GM23248 (cell line): ENCODE data around the gene CRYBB3. TPM values are rescaled to one million over a fixed set of nuclear protein-coding genes. Genes with fewer than 3 reads are reported as not detected.

ENCODE experiments used
- DNase-seq: peaks from one replicate; pipeline ENCODE4 v3.0.0-alpha.2; 2015
- H2AFZ ChIP-seq: fragments of 200-600 bp; sonication (generic); 2 replicates; pipeline ENCODE4 v1.6.1; 2016; ENCODE audit warnings: antibody characterized with exemption
- H3F3A ChIP-seq: fragments of 200-600 bp; sonication (generic); 2 replicates; pipeline ENCODE4 v1.6.1; 2016; ENCODE audit warnings: mild to moderate bottlenecking, antibody characterized with exemption, mixed run types; ENCODE audit not compliant: insufficient read depth
- H3K27ac ChIP-seq: fragments of 200-600 bp; sonication (generic); 2 replicates; pipeline ENCODE4 v1.5.1; 2016; ENCODE audit warnings: mild to moderate bottlenecking
- H3K27me3 ChIP-seq: fragments of 200-600 bp; sonication (generic); replicated peaks from 2 replicates; pipeline ENCODE4 v1.6.1; 2016; ENCODE audit warnings: mild to moderate bottlenecking; ENCODE audit not compliant: insufficient read depth
- H3K36me3 ChIP-seq: fragments of 200-600 bp; sonication (generic); 2 replicates; pipeline ENCODE4 v1.6.1; 2016; ENCODE audit warnings: low read depth, mild to moderate bottlenecking
- H3K4me1 ChIP-seq: fragments of 200-600 bp; sonication (generic); 2 replicates; pipeline ENCODE4 v1.6.1; 2016; ENCODE audit warnings: mild to moderate bottlenecking; ENCODE audit not compliant: insufficient read depth
- H3K4me2 ChIP-seq: fragments of 200-600 bp; sonication (generic); one replicate; pipeline ENCODE4 v1.6.1; 2016; ENCODE audit warnings: mild to moderate bottlenecking; ENCODE audit not compliant: unreplicated experiment
- H3K4me3 ChIP-seq: fragments of 200-600 bp; sonication (generic); 2 replicates; pipeline ENCODE4 v1.5.1; 2016; ENCODE audit warnings: mild to moderate bottlenecking
- H3K79me2 ChIP-seq: fragments of 200-600 bp; sonication (generic); 2 replicates; pipeline ENCODE4 v1.6.1; 2016; ENCODE audit warnings: mild to moderate bottlenecking; ENCODE audit not compliant: insufficient read depth
- H3K9ac ChIP-seq: fragments of 200-600 bp; sonication (generic); 2 replicates; pipeline ENCODE4 v1.6.1; 2016; ENCODE audit warnings: mild to moderate bottlenecking
- H3K9me2 ChIP-seq: fragments of 200-600 bp; sonication (generic); 2 replicates; pipeline ENCODE4 v1.6.1; 2016; ENCODE audit warnings: mixed run types, mild to moderate bottlenecking, moderate library complexity; ENCODE audit not compliant: insufficient read depth
- H3K9me3 ChIP-seq: fragments of 200-600 bp; sonication (generic); one replicate; pipeline ENCODE4 v1.6.1; 2017; ENCODE audit warnings: low read depth
- H4K20me1 ChIP-seq: fragments of 200-600 bp; sonication (generic); 2 replicates; pipeline ENCODE4 v1.6.0; 2016; ENCODE audit not compliant: insufficient read depth
- EZH2 ChIP-seq: fragments of 200-600 bp; sonication (generic); IDR thresholded peaks from 2 replicates; pipeline ENCODE4 v1.6.1; 2018; ENCODE audit warnings: antibody characterized with exemption, mild to moderate bottlenecking; ENCODE audit not compliant: insufficient read depth, poor library complexity, severe bottlenecking
- EZH2phosphoT487 ChIP-seq: fragments of 200-600 bp; sonication (generic); IDR thresholded peaks from 2 replicates; pipeline ENCODE4 v1.6.1; 2018; ENCODE audit warnings: antibody characterized with exemption, moderate library complexity, mild to moderate bottlenecking, low read depth; ENCODE audit not compliant: insufficient read depth
- WGBS, 2 experiments: methylation state at CpG; one replicate each; pipeline ENCODE4 v1.1.6; 2015 to 2017; ENCODE audit warnings: low lambda C conversion rate in 2 of 2, low coverage in 1 of 2; ENCODE audit errors: missing lambda C conversion rate in 2 of 2; 5-methylcytosine and 5-hydroxymethylcytosine counted together
- in situ Hi-C: fragments of 300-500 bp; cut with MboI; formaldehyde crosslinking; loops from 2 replicates; pipeline ENCODE4 v1.15.0; 2020
- polyA plus RNA-seq: library from polyadenylated mRNA; unstranded; fragments of >200 nt; fragmentation: Nextera tagmentation; extraction: Ambion mirVana; gene quantifications from 2 replicates; pipeline ENCODE4 v1.2.1, GENCODE V29; 2016
- total RNA-seq: library from RNA; depleted of rRNA; stranded (reverse); fragments of >200 nt; shearing (Covaris generic); gene quantifications from 2 replicates; pipeline ENCODE4 v1.2.3, GENCODE V29; 2014

The CRYBB3 gene
- total and polyA plus RNA-seq, 2 experiments from 2014 or later = not detected

DNA sequence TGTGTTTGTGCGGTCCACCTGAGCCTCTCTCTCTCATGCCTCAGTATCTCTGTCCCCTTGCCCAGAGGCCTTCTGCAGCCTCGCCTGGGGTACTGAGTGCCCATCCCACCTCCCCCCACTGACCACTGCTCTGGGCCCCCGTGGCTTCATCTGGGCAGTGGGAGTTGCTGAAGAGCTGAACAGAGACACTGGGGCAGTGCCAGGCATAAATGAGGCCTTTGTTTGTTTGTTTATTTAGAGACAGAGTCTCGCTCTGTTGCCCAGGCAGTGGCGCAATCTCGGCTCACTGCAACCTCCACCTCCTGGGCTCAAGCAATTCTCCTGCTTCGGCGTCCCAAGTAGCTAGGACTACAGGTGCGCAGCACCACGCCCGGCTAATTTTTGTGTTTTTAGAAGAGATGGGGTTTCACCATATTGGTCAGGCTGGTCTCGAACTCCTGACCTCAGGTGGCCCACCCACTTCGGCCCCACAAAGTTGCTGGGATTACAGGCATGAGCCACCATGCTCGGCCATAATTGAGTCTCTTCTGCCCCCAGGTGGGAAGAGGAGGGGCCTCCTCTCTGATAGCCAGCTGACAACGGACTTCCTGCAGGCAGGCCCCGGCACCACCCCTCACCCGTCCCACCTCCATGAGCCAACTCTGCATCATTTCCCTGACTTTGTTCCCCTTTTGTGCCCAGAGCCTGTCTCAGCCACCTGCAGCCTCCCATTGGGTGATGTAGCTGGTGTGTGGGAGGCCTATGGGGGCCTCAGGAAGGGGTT, 9.3 kb downstream of the CRYBB3 start:
- no peak for DNase-seq
- H3K4me1 ChIP-seq = no peaks in the 10 kb centered on the region
- H3K79me2 ChIP-seq = no peaks in the 10 kb centered on the region
- H2AFZ ChIP-seq = no peak overlapping the region
- no peak overlapping the region for H3K4me2 ChIP-seq
- H4K20me1 ChIP-seq = no peaks in the 10 kb centered on the region
- no peaks in the 10 kb centered on the region for H3K36me3 ChIP-seq
- no peak overlapping the region for H3K9ac ChIP-seq
- H3K27ac ChIP-seq = no peak overlapping the region
- in situ Hi-C loops = loop anchor here (25.0 kb wide), 1 partner anchor 1128 kb away; no protein-coding TSS in a partner anchor
- TF ChIP-seq EZH2phosphoT487 (no peak), EZH2 (no peak)
- no peak overlapping the region for H3K4me3 ChIP-seq
- WGBS, 2 experiments = 54 to 56% methylated on average over 16 to 17 of the region's 17 CpGs
- H3F3A ChIP-seq = no peaks in the 10 kb centered on the region
- H3K27me3 ChIP-seq = no peaks in the 10 kb centered on the region
- H3K9me2 ChIP-seq = no peaks in the 10 kb centered on the region
- H3K9me3 ChIP-seq = no peaks in the 10 kb centered on the region

DNA sequence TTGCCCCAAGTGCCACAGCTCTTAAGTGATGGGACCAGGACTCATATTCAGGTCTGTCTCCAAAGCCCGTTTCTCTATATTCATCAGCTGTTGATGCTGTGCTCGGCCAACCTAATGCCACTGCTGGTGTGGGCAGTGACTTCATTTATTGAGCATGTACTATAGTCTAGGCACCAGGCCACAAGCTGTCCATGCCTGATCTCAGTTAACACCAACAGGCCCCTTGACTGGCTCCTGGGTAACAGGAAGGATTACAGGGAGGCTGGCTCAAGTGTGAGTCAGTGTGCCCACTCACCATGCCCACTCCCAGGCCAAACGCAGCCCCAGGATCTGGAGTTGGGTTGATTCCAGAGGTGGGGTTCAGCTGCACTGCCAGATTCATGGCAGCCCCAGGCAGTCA, 11.1 kb downstream of the CRYBB3 start:
- Histone ChIP-seq H3K4me3 (no peak overlapping the region), H3K9me3 (no peaks in the 10 kb centered on the region), H2AFZ (no peak overlapping the region), H3K4me1 (no peaks in the 10 kb centered on the region), H3K27me3 (no peaks in the 10 kb centered on the region), H3K36me3 (no peaks in the 10 kb centered on the region), H3K9me2 (no peaks in the 10 kb centered on the region), H3K9ac (no peak overlapping the region), H3K79me2 (no peaks in the 10 kb centered on the region), H3F3A (no peaks in the 10 kb centered on the region), H4K20me1 (no peaks in the 10 kb centered on the region), H3K27ac (no peak overlapping the region), H3K4me2 (no peak overlapping the region)
- in situ Hi-C loops = loop anchor here (25.0 kb wide), 1 partner anchor 1127 kb away; no protein-coding TSS in a partner anchor
- no peak for TF ChIP-seq EZH2
- TF ChIP-seq EZH2phosphoT487 = no peak
- DNase-seq = no peak
- WGBS, 2 experiments = 37 to 41% methylated on average over 3 of the region's 3 CpGs

DNA sequence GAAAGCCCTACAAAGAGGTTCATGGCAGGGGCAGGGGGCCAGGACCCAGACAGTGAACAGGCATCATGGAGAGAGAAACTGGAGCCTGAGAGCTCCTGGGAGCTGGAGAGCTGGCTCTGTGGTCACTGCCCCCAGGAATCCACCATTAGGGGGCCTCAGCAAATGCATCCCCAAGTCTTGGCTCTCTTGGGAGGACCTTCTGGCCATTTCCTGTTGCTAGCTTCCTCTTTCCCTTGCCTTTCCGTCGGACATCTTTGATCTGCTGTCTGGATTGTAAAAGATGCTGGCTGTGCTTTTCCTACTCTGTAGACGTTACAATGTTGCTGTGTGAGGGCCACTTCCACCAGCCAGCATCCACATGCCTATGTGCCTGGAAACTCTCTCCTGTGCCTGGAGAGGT, 12.7 kb downstream of the CRYBB3 start:
- H3F3A ChIP-seq = no peaks in the 10 kb centered on the region
- no peaks in the 10 kb centered on the region for H4K20me1 ChIP-seq
- in situ Hi-C loops = loop anchor here (25.0 kb wide), 1 partner anchor 1125 kb away; no protein-coding TSS in a partner anchor
- no peaks in the 10 kb centered on the region for H3K9me3 ChIP-seq
- WGBS, 2 experiments = 60 to 68% methylated on average over 3 of the region's 3 CpGs
- no peak for DNase-seq
- no peak for TF ChIP-seq EZH2
- TF ChIP-seq EZH2phosphoT487 = no peak
- no peak overlapping the region for H3K4me2 ChIP-seq
- H3K27me3 ChIP-seq = no peaks in the 10 kb centered on the region
- no peaks in the 10 kb centered on the region for H3K9me2 ChIP-seq
- H3K4me3 ChIP-seq = no peak overlapping the region
- H3K4me1 ChIP-seq = no peaks in the 10 kb centered on the region
- no peak overlapping the region for H2AFZ ChIP-seq
- no peaks in the 10 kb centered on the region for H3K79me2 ChIP-seq
- H3K27ac ChIP-seq = no peak overlapping the region
- H3K36me3 ChIP-seq = no peaks in the 10 kb centered on the region
- no peak overlapping the region for H3K9ac ChIP-seq

DNA sequence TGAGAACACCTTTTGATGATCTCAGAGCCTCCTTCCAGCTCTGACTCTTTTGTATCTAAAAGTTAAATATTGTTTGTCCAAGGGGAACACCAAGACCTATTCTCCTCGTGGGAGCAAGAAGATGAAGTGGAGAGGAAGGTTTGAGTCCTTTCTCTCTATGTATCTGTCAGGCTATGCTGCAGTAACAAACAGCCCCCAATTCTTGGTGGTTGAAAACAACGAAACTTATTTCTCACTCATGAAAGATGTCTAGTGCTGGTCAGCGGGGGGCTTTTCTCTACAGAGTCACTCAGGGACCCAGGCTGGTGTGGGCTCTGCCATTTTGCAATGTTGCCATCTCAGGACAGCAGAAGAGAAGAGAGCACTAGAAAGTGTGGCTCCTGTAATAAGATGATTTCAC, 13.6 kb downstream of the CRYBB3 start:
- Histone ChIP-seq H3K4me1 (no peaks in the 10 kb centered on the region), H3K9me3 (no peaks in the 10 kb centered on the region), H2AFZ (no peak overlapping the region), H3K79me2 (no peaks in the 10 kb centered on the region), H3K4me3 (no peak overlapping the region), H3F3A (no peaks in the 10 kb centered on the region), H3K36me3 (no peaks in the 10 kb centered on the region), H3K27me3 (no peaks in the 10 kb centered on the region), H3K9ac (no peak overlapping the region), H3K9me2 (no peaks in the 10 kb centered on the region), H4K20me1 (no peaks in the 10 kb centered on the region), H3K4me2 (no peak overlapping the region), H3K27ac (no peak overlapping the region)
- TF ChIP-seq EZH2phosphoT487 (no peak), EZH2 (no peak)
- WGBS, 2 experiments = 15 to 28% methylated on average over 3 of the region's 3 CpGs
- no peak for DNase-seq
- in situ Hi-C loops = loop anchor here (25.0 kb wide), 1 partner anchor 1124 kb away; no protein-coding TSS in a partner anchor
